ENCODE data around the gene TP53TG5.
"Not testable (repeated sequence)": the region's sequence is repeated elsewhere in the genome, so short reads cannot be mapped to it uniquely, and the experiment has no call there.

Gene TP53TG5

GRCh38 chr20:45354423-45355208 lies 23.5 kb downstream of the TP53TG5 start:
- no peak overlapping the region for H2AFZ ChIP-seq (ENCODE audit: low read length, unreplicated experiment)
- peak overlapping the region; percentile 55 for H3K27ac ChIP-seq (ENCODE audit: low read depth, low read length)
- no peaks in the 10 kb centered on the region for H3K79me2 ChIP-seq (ENCODE audit: control insufficient read depth, insufficient read depth, low read length, unreplicated experiment)
- peak overlapping the region; percentile 12 for H3K4me3 ChIP-seq (ENCODE audit: low read depth, low read length)
- H3K27me3 ChIP-seq (ENCODE audit: insufficient read depth, low read length) = no peaks in the 10 kb centered on the region
- peaks cover 44% of the 10 kb centered on the region for H3K4me1 ChIP-seq (ENCODE audit: control insufficient read depth, insufficient read depth, low read length, unreplicated experiment)
- H3K36me3 ChIP-seq (ENCODE audit: insufficient read depth, low read length) = no peaks in the 10 kb centered on the region

- peaks cover 36% of the 10 kb centered on the region for H3K4me1 ChIP-seq (ENCODE audit: control insufficient read depth, insufficient read depth, low read length, unreplicated experiment)
- H3K27me3 ChIP-seq (ENCODE audit: insufficient read depth, low read length) = no peaks in the 10 kb centered on the region
- H3K36me3 ChIP-seq (ENCODE audit: insufficient read depth, low read length) = no peaks in the 10 kb centered on the region
- no peak overlapping the region for H3K4me3 ChIP-seq (ENCODE audit: low read depth, low read length)
- H3K79me2 ChIP-seq (ENCODE audit: control insufficient read depth, insufficient read depth, low read length, unreplicated experiment) = no peaks in the 10 kb centered on the region
- no peak overlapping the region for H2AFZ ChIP-seq (ENCODE audit: low read length, unreplicated experiment)
- H3K27ac ChIP-seq (ENCODE audit: low read depth, low read length) = no peak overlapping the region
Observed at GRCh38 chr20:45353746-45354145, 24.4 kb downstream of the TP53TG5 start.

- H2AFZ ChIP-seq (ENCODE audit: low read length, unreplicated experiment) = no peak overlapping the region
- H3K36me3 ChIP-seq (ENCODE audit: insufficient read depth, low read length) = no peaks in the 10 kb centered on the region
- peaks cover 29% of the 10 kb centered on the region for H3K4me1 ChIP-seq (ENCODE audit: control insufficient read depth, insufficient read depth, low read length, unreplicated experiment)
- peaks cover 5% of the 10 kb centered on the region for H3K79me2 ChIP-seq (ENCODE audit: control insufficient read depth, insufficient read depth, low read length, unreplicated experiment)
- H3K27me3 ChIP-seq (ENCODE audit: insufficient read depth, low read length) = no peaks in the 10 kb centered on the region
- no peak overlapping the region for H3K4me3 ChIP-seq (ENCODE audit: low read depth, low read length)
- no peak overlapping the region for H3K27ac ChIP-seq (ENCODE audit: low read depth, low read length)
Observed at GRCh38 chr20:45352729-45353128, 25.4 kb downstream of the TP53TG5 start.

GRCh38 chr20:45350795-45351194 lies 27.3 kb downstream of the TP53TG5 start:
- H2AFZ ChIP-seq (ENCODE audit: low read length, unreplicated experiment); H3K27ac ChIP-seq (ENCODE audit: low read depth, low read length); H3K36me3 ChIP-seq (ENCODE audit: insufficient read depth, low read length); H3K4me3 ChIP-seq (ENCODE audit: low read depth, low read length); H3K27me3 ChIP-seq (ENCODE audit: insufficient read depth, low read length): not testable (repeated sequence)
- peaks cover 24% of the 10 kb centered on the region for H3K79me2 ChIP-seq (ENCODE audit: control insufficient read depth, insufficient read depth, low read length, unreplicated experiment)
- H3K4me1 ChIP-seq (ENCODE audit: control insufficient read depth, insufficient read depth, low read length, unreplicated experiment) = peaks cover 29% of the 10 kb centered on the region

- no peak overlapping the region for H3K4me3 ChIP-seq (ENCODE audit: low read depth, low read length)
- H3K4me1 ChIP-seq (ENCODE audit: control insufficient read depth, insufficient read depth, low read length, unreplicated experiment) = peaks cover 29% of the 10 kb centered on the region
- H2AFZ ChIP-seq (ENCODE audit: low read length, unreplicated experiment) = no peak overlapping the region
- no peak overlapping the region for H3K27ac ChIP-seq (ENCODE audit: low read depth, low read length)
- H3K79me2 ChIP-seq (ENCODE audit: control insufficient read depth, insufficient read depth, low read length, unreplicated experiment) = peaks cover 30% of the 10 kb centered on the region
- no peaks in the 10 kb centered on the region for H3K27me3 ChIP-seq (ENCODE audit: insufficient read depth, low read length)
- no peaks in the 10 kb centered on the region for H3K36me3 ChIP-seq (ENCODE audit: insufficient read depth, low read length)
Observed at GRCh38 chr20:45350217-45350616, 27.9 kb downstream of the TP53TG5 start.

- H3K27ac ChIP-seq (ENCODE audit: low read depth, low read length) = peak within 1 kb of the TSS; percentile 85
- peak within 1 kb of the TSS; percentile 84 for H3K4me3 ChIP-seq (ENCODE audit: low read depth, low read length)
- H3K79me2 ChIP-seq (ENCODE audit: control insufficient read depth, insufficient read depth, low read length, unreplicated experiment) = peaks cover 48% of the 10 kb centered on the region
- no peak within 1 kb of the TSS for H2AFZ ChIP-seq (ENCODE audit: low read length, unreplicated experiment)
- H3K27me3 ChIP-seq (ENCODE audit: insufficient read depth, low read length) = no peaks in the 10 kb centered on the region
- H3K36me3 ChIP-seq (ENCODE audit: insufficient read depth, low read length) = no peaks in the 10 kb centered on the region
- peaks cover 38% of the 10 kb centered on the region for H3K4me1 ChIP-seq (ENCODE audit: control insufficient read depth, insufficient read depth, low read length, unreplicated experiment)
Observed at GRCh38 chr20:45347936-45348778, 30.0 kb downstream of the TP53TG5 start, which contains the start of gene SDC4. TSS of gene SDC4 (minus strand) at chr20:45348424. CDS start at chr20:45348384, 40 bp downstream.

- H3K79me2 ChIP-seq (ENCODE audit: control insufficient read depth, insufficient read depth, low read length, unreplicated experiment) = peaks cover 55% of the 10 kb centered on the region
- peak overlapping the region; percentile 85 for H3K27ac ChIP-seq (ENCODE audit: low read depth, low read length)
- H3K36me3 ChIP-seq (ENCODE audit: insufficient read depth, low read length) = no peaks in the 10 kb centered on the region
- H3K4me1 ChIP-seq (ENCODE audit: control insufficient read depth, insufficient read depth, low read length, unreplicated experiment) = peaks cover 45% of the 10 kb centered on the region
- H2AFZ ChIP-seq (ENCODE audit: low read length, unreplicated experiment) = no peak overlapping the region
- no peaks in the 10 kb centered on the region for H3K27me3 ChIP-seq (ENCODE audit: insufficient read depth, low read length)
- H3K4me3 ChIP-seq (ENCODE audit: low read depth, low read length) = peak overlapping the region; percentile 84
Observed at GRCh38 chr20:45347297-45347935, 30.7 kb downstream of the TP53TG5 start.

- Histone ChIP-seq H2AFZ (ENCODE audit: low read length, unreplicated experiment) (no peak overlapping the region), H3K4me1 (ENCODE audit: control insufficient read depth, insufficient read depth, low read length, unreplicated experiment) (peaks cover 51% of the 10 kb centered on the region), H3K27me3 (ENCODE audit: insufficient read depth, low read length) (no peaks in the 10 kb centered on the region), H3K4me3 (ENCODE audit: low read depth, low read length) (peak overlapping the region; percentile 84), H3K27ac (ENCODE audit: low read depth, low read length) (peak overlapping the region; percentile 85), H3K36me3 (ENCODE audit: insufficient read depth, low read length) (no peaks in the 10 kb centered on the region), H3K79me2 (ENCODE audit: control insufficient read depth, insufficient read depth, low read length, unreplicated experiment) (peaks cover 61% of the 10 kb centered on the region)
Observed at GRCh38 chr20:45346851-45347250, 31.3 kb downstream of the TP53TG5 start.

- H3K36me3 ChIP-seq (ENCODE audit: insufficient read depth, low read length) = no peaks in the 10 kb centered on the region
- H3K27me3 ChIP-seq (ENCODE audit: insufficient read depth, low read length) = no peaks in the 10 kb centered on the region
- peaks cover 67% of the 10 kb centered on the region for H3K79me2 ChIP-seq (ENCODE audit: control insufficient read depth, insufficient read depth, low read length, unreplicated experiment)
- H3K27ac ChIP-seq (ENCODE audit: low read depth, low read length) = peak overlapping the region; percentile 85; the same call in 1 of the 2 replicates
- peak overlapping the region; percentile 84 for H3K4me3 ChIP-seq (ENCODE audit: low read depth, low read length)
- no peak overlapping the region for H2AFZ ChIP-seq (ENCODE audit: low read length, unreplicated experiment)
- H3K4me1 ChIP-seq (ENCODE audit: control insufficient read depth, insufficient read depth, low read length, unreplicated experiment) = peaks cover 56% of the 10 kb centered on the region
Observed at GRCh38 chr20:45346291-45346718, 31.8 kb downstream of the TP53TG5 start.

GRCh38 chr20:45345104-45345936 lies 32.8 kb downstream of the TP53TG5 start:
- Histone ChIP-seq H3K79me2 (ENCODE audit: control insufficient read depth, insufficient read depth, low read length, unreplicated experiment) (peaks cover 76% of the 10 kb centered on the region), H3K27me3 (ENCODE audit: insufficient read depth, low read length) (no peaks in the 10 kb centered on the region), H2AFZ (ENCODE audit: low read length, unreplicated experiment) (no peak overlapping the region), H3K36me3 (ENCODE audit: insufficient read depth, low read length) (peaks cover 7% of the 10 kb centered on the region; the same call in 1 of the 2 replicates), H3K4me3 (ENCODE audit: low read depth, low read length) (peak overlapping the region; percentile 84), H3K4me1 (ENCODE audit: control insufficient read depth, insufficient read depth, low read length, unreplicated experiment) (peaks cover 66% of the 10 kb centered on the region), H3K27ac (ENCODE audit: low read depth, low read length) (peak overlapping the region; percentile 85)
